Measurements from ENCODE around the gene C11orf91.
"Not testable (repeated sequence)": the region's sequence is repeated elsewhere in the genome, so short reads cannot be mapped to it uniquely, and the experiment has no call there.

C11orf91 gene

DNA sequence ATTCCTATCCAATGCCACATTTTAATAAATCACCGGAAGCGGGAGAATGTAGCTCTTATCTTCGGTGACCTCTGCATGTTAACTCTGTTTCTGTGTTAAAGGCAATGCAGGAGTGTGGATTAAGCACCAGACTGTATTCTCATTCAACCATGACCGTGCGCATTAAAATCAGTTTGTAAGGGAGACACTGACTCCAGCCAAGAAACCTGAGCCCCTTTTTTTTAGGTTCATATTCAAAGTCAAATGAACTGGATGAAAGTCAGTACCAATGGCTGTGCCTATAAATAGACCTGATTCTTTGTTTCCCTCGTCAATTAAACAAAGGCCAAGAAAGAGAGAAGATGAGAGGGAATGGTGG, 32.2 kb downstream of the C11orf91 start:
- no peak for DNase-seq

DNA sequence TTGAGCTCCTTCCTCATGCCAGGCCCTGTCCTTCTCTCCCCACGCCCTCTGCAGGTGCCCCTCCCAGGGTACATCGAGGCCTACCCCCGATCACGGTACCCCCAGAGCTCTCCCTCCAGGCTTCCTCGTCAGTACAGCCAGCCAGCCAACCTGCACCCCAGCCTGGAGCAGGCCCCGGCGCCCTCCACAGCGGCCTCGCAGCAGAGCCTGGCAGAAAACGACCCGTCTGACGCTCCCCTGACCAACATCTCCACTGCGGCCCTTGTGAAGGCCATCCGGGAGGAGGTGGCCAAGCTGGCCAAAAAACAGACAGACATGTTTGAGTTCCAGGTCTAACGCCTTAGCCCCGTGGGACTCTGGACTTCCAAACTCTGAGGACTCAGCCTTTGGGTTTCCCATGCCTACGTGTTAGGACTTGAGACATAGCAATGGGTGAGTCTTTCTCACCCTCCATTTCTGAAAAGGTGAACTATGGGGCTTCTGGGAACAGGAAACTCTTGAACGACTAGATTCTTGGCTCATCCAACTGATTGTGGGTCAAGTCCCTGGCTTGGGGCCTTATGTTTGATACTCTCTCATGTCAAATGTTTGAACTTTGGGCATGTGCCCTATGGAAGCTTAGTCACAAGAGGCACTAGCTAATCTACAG, 32.7 kb downstream of the C11orf91 start:
- DNase-seq = no peak

DNA sequence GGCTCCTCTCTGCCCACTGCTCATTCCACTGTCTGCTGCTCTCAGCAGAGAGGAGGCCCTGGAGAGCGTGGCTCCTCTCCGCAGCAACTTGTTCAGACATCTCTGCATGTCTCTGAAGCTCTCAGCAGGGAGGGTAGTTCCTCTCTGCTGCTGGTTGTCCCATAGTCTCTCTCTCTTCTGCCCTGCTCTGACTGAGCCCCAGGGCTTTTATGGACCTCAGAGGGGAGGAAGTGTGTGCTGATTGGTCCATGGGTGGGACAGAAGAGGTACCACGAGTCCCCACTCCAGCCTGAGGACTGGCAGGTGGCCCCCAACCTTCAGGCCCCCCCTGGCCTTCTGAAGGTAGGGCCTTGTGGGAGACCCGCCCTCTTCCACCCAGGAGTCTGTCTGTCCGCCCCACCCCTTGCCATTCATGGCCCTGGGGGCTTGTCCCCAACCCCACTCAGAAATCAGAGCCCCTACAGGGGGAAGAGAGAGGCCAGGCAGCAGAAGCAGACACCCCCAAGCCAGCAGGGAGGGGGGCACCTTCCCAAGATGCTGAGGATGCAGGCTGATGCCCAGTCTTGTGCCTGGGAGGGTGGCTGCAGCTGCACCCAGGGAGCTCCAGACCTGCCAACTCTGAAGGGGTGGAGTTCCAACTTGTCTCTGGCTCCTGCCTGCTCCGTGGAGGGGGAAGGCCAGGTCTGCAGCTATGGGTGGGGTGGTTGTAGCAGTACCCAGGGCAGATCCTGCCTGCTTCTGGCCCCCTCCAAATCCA, 35.1 kb downstream of the C11orf91 start:
- no peak for DNase-seq

DNA sequence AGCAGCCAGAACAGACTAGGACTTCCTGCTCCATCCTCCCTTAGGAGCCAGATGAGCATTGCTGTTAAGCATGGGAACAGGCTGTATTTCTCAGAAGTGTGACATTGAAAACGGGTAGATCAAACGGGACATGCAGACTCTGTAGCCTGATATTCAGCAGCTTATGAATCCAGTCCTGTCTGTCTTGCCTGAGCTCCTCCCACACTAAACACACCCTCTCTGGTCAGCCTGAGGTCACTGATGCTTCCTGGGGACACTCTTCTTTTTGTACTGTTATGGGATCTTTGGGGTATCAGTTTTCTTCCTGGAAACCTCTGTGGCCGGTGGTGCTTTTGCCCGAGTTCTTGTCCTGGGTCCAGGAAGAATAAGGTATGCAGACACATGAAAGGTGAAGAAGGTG, 35.8 kb downstream of the C11orf91 start:
- no peak for DNase-seq

DNA sequence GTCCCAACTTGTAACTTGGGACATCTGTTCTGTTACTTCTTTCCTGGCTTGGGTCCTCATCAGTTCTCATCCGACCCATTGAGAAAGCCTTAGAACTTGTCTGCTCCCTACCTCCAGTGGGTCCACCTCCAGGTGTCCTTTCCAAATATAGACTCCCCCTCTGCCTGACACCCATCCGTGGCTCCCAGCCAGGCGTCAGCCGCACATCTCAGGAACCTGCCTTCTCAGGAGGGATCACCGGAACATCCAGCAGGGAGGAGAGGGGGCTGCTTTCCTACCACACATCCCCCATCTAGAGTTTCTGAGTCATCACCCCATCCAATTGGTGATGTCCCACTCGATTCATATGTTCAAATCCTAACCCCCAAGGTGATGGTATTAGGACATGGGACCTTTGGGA, 36.5 kb downstream of the C11orf91 start:
- DNase-seq = no peak

DNA sequence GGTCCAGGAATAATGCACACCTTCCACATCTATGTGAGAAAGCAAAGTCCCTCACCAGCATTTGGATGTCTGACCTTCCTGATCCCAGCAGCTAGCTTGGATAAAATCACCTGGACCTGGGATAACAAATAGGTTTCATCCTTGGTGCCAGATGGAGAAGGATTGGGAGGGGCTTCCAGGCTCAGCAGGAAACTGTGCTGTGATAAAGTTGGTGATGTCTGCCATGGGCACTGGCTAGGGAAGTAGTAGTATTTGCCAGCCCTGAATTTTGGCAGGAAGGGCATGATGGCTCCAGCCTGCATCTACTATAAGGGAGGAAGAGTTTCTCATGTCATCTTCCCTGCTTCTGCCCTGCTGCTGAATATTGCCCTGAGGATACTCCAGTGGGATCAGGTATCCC, 37.5 kb downstream of the C11orf91 start:
- no peak for DNase-seq

DNA sequence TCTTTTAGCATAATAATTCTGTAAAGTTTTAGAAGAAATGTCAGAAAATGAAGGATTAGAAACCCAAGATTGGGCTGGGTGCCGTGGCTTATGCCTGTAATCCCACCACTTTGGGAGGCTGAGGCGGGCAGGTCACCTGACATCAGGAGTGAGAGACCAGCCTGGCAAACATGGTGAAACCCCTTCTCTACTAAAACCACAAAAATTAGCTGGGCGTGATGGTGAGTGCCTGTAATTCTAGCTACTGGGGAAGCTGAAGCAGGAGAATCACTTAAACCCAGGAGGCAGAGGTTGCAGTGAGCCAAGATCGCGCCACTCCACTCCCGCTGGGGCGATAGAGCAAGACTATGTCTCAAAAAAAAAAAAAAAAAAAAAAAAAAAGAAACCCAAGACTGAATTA, 39.1 kb downstream of the C11orf91 start:
- not testable (repeated sequence) for DNase-seq

DNA sequence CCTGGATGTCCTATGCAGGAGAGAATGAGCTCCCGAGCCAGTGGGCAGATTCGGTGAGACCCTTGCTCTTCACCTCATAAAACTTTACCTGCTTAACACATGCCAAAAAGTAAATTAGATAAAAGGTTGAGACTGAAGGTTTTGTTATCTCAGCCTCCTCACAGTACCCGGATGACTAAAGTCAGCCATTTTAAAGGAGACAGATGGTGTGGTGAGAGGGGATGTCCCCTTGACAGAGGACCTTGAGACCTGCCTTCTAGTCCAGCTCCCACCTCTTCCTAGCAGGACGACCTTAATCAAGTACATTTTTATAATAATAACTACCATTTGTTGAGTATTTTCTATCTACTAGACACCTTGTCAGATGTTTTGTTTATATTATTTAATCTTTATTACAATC, 39.7 kb downstream of the C11orf91 start:
- DNase-seq = no peak

DNA sequence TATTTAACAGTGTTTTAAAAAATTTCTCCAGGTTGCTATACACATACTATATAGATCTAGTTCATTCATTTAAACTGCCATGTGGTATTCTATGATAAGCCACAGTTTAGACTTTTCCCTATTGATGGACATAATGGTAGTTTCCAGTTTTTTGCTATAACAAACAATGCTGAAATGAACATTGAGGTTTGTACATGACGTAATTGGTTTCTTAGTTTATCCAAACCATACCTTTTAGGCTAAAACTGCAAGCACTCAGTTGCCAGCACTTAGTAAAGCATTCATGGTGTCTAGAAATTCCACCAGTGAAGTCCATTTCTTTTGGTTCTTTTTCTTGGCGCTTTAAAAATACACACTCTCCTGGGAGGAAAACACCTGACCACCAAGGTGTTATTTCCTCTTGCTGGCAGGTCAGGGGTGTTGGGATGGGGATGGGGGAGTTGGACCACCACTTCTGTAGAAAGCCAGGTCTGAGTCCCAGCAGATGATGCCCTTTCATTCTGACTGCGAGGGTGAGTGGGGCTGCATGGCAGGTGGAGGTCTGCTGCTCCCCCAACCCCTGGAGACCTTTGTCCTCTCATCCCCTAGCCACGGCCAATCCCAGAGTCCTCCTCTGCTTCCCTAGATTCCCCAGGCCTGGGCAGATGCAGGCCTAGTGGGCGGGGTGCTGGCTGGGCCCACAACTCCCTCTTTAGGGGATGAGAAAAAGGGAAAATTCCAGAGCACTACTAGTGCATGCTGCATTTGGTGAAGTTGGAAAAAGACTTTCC, 41.1 kb downstream of the C11orf91 start:
- DNase-seq = no peak

DNA sequence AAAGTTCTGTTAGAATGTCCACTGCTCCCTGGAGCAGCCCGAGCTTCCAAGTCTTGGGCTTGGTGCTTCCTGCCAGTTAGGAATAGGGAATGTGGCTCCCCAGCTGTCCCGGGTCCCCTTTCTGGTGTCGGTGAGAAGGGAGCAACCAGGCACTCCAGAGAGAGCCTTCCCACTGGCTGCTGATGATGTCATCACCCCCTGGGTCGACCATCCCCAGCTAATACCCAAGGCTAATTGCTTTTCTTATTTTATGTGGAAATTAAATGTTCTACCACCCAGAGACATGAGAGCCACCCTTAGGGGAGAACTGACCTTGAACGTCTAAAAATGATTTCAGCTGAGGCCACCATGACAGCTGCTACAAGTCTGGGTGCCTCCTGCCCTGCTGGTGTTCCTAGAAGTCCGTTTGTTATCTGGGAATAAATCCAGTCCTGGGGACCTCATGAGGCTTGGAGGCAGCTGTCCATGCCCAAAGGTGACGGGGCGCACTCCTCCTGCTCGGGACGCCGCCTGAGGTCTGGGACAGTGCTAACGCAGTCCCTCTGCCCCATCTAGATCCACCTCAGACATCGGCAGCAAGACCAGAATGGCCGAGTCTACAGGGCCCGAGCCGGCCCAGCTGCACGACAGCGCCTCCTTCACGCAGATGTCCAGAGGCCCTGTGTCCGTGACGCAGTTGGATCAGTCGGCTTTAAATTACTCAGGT, 42.3 kb downstream of the C11orf91 start:
- DNase-seq = no peak

DNA sequence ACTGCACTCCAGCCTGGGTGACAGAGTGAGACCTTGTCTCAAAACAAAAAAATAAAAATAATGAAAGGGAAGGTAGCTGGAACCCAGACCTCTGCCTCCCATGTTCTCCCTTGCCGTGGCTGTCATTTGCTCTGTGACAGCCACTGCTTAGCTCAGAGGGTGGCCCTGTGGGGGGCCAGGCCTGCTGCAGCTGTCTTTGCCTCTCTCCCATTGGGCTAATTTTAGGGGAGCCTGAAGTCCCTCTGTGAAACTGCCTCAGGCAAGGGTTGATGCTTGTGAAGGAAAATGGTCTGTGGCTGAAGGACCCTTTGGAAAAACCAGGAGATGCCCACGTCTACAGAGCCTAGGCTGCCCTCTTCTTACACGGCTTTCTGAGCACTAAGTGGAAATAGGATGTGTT, 42.9 kb downstream of the C11orf91 start:
- DNase-seq = no peak

DNA sequence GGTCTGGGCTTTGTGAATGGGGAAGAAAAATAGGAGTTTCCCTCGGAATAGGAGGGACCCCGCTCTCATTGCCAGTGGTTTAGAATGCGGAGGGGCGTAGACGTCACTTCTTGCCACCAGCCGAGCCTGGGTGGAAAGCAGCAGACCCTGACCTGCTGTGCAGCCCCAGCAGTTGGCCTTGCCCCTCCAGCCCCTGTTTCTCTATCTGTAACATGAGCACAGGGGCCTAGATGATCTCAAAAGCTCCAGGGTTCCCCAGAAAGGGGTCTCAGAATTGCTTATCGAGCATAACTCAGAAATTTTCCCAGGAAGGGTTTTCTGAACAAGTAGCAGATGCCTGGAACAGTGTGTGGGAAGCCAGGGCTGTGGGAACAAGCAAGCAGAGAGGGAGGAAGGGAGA, 43.9 kb downstream of the C11orf91 start:
- DNase-seq = no peak

DNA sequence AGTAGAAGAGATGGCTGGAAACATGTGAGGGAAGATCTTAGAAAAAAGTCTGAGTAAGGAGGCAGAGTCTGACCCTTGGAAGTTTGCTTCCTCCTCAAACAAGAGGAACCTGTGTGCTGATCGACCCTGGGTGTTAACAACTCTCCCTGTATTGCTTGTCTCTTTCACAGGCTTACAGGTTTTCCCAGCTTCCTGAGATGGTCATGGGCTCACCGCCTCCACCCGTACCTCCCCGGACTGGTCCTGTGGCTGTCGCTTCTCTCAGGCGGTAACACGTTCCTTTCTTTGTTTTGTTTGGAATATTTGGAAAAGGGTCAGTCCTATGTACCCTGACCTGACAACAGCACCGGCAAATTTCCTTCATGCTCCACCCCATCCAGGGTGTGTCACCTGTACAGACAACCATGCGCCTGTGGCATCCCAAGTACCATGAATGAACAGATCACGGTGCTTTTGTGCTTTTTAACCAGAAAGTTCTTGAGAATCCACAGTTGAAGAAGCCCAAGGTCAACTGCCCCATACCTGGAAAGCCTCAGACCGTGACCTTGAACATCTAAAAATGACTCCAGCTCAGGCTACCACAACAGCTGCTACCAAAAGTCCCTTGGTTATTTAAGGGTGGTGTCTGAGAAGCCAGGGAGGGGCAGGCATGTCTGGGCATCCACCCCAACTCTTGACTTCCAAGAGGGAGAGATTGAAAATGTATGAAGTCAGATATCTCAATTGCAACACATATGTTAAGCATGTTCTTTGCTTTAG, 44.6 kb downstream of the C11orf91 start:
- DNase-seq = no peak

DNA sequence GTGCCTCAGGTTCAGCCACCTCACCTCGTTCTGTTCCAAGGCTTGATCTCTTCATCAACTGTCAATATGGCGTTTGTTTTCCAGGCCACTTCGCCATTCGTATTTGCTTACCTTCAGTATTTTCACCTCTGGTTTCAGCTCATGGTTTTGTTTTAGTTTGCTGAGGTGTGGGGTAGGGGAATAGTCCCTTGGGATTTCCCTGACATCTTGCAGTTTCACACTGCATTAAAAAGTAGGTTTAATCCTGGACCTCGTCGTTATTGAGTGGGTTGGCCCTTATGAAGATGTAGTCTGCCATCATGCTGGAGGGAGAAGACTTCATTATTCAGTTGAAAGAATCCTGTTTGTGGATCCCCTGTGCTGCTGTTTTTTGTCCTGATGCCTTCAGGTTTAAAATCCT, 46.0 kb downstream of the C11orf91 start:
- no peak for DNase-seq

DNA sequence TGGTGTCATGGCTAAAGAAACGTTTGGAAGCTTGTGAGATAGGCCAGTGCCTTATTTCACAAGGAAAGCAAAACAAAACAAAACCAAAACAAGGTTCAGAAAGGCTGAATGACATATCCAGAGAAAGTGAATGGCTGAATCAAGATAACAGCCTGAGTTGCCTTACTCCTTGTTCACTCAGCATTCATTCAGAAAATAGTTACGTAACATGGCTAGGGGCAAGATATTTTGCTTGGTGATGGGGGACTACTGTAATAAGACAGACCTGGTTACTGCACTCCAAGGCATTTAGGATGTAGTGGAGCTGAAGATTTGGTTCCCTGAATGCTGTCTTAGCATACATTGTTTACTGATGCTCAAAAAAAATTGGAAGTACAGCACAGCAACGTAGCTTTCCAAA, 47.7 kb downstream of the C11orf91 start:
- no peak for DNase-seq

DNA sequence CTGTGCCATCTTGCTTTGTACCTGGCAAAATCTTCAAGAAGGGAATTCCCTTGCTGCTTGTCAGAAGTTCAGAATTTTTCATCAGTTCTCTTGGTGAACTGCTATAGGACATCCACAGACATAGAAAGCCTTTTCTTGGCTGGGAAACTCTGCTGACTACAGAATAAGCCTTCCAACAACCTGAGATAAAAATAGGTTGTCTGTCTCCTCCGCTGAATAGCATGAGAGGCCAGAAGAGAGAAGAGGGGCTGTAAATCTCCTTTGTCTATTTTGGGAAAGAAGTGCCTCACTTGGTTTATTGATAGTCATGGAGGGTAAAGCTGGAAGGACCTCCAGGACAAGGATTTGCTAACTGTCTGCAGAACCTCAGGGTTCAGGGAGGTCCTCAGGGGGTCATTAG, 48.2 kb downstream of the C11orf91 start:
- no peak for DNase-seq

DNA sequence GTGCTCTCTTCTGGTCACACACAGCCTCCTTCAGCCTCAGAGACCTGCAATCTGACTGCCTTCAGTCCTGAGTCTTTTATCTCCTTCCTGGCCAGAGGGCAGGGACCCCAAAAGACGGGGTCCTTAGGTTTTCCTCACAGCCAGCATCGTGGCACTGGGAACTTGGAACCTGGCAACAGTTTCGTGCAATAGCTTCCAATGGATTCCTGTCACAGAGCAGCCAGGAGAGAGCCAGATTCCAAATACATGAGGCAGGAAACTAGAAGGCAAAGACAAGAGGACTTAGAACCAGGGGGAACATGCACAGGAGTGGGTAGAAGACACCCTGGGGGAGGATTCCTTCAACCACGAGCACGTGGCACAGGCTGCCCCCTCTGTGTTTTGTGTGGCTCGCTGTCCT, 48.6 kb downstream of the C11orf91 start:
- DNase-seq = no peak

DNA sequence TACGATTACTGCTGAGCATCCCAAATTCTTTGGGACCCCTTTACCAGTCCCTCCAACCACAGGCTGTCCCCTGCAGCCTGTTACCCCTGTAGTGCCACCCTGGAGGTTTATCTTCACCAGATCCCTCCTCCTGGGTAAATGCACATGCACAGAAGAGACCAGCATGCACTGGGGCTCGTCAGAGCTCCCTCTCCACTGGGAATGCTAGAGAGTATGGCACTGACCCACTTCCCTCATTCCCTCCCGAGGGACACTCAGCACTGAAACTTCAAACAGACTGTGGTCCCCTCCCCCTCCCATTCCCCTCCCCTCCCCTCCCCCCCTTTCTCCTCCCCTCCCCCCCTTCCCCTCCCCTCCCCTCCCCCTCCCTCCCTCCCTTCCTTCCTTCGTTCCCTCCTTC, 49.1 kb downstream of the C11orf91 start:
- DNase-seq = no peak

DNA sequence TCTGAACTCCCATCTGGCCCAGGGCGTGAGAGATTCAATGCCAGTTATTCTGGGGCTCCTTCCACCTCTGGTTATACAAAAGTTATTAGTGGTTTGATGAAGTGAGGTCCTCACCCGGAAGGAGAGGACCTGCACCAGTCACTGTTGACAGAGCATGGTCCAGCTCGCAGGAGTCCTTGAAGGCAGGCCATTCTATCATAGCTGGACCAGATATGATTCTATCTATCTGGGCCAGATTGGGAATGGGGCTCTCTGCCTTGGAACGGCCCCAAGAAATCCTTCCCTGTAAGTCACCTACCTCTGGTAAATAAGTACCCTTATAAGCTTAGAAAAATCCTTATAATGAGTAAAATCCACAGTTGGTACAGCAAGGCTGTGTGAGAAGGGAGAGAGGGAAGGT, 50.7 kb downstream of the C11orf91 start:
- DNase-seq = no peak

All from activated CD4-positive, CD25-positive, alpha-beta regulatory T cell treated with anti-CD3 and anti-CD28 coated beads, Interleukin-2, amount 50 U/mL, for 72 hours (primary cell).